ENCODE results near the gene CSMD2. TPM values are rescaled to one million over a fixed set of nuclear protein-coding genes. Genes with fewer than 3 reads are reported as not detected.

The CSMD2 gene
- total and polyA plus RNA-seq, 2 of the 8 experiments (the other 6 are each of a cell fraction or from before 2014, with no cell fraction given), result 7.0 to 14.7 TPM

DNA sequence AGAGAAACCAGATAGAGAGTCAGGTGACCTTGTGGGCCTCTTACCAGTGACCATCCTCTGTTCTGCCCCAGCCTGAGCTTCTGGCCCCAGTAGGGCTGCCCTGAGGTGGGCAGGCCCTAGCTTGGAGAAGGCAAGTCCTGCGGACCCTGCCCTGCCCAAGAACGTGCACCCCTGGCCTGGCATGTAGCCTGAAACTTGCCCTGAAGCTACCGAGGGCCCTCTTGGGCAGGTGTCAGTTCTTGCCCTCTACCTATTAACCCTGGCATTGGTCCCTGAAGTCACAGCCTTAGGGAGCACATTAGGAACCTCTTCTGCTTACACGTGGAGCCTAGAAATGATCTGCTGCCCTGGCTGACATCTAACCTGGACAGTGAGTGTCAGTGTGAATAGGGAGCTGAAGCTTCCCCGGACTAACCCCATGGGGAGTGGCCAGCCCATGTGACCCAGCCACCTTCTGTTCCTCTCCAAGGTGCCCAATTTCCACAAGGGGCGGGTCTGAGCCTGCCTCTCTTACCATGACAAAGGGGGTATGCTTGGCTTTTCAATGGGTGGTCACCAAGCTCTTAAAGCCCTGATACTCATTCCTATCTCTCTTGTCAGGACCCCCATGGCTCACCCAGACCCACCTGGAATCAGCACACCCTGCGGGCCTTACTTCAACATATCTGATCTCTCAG is 529.6 kb downstream of the CSMD2 start:
- FAIRE-seq (peak; percentile 19), DNase-seq (ENCODE audit: low read depth in 1 of 2, low spot score in 2 of 2) (peak in 1 of 2 experiments; percentile 57)
- no peak overlapping the region for H2BK20ac ChIP-seq (ENCODE audit: low read length)
- no peaks in the 10 kb centered on the region for H4K20me1 ChIP-seq (replicated peaks in 1 of 2; ENCODE audit: control insufficient read depth in 1 of 2, insufficient read depth in 2 of 2, low read length in 2 of 2)
- no peak overlapping the region for H3K23ac ChIP-seq (ENCODE audit: insufficient read length)
- no peak overlapping the region for H2AK5ac ChIP-seq (ENCODE audit: low read depth, low read length)
- H3K9ac ChIP-seq (replicated peaks in 1 of 4; ENCODE audit: extremely low read depth in 1 of 4, low read depth in 3 of 4, low read length in 3 of 4), result no peak overlapping the region; a peak in 1 of 7 replicates
- peak overlapping the region; percentile 84; the same call in 1 of the 2 replicates for H2BK15ac ChIP-seq (ENCODE audit: low read length)
- no peak overlapping the region for H3K14ac ChIP-seq (ENCODE audit: insufficient read length)
- H2BK120ac ChIP-seq (replicated peaks; ENCODE audit: low read depth, low read length), result no peak overlapping the region
- H3K18ac ChIP-seq (ENCODE audit: extremely low read depth, low read length), result peak overlapping the region; percentile 34; the same call in 1 of the 2 replicates
- no peak overlapping the region for H2AFZ ChIP-seq (ENCODE audit: low read length)
- H3K36me3 ChIP-seq (ENCODE audit: control insufficient read depth in 2 of 4, insufficient read depth in 4 of 4, low read length in 3 of 4), result no peaks in the 10 kb centered on the region; a peak in 1 of 8 replicates
- H3K79me2 ChIP-seq (ENCODE audit: control insufficient read depth in 1 of 2, insufficient read depth in 2 of 2, low read length in 2 of 2), result no peaks in the 10 kb centered on the region
- no peak overlapping the region for H4K5ac ChIP-seq (ENCODE audit: insufficient read length, low read depth, low read length)
- H4K91ac ChIP-seq (replicated peaks; ENCODE audit: insufficient read length, low read length), result no peak overlapping the region
- H3K79me1 ChIP-seq (ENCODE audit: low read depth, low read length), result no peaks in the 10 kb centered on the region
- no peak overlapping the region; the same call in 1 of the 2 replicates for H2BK12ac ChIP-seq (ENCODE audit: low read depth, low read length)
- H3K9me3 ChIP-seq (ENCODE audit: insufficient read depth in 2 of 2, low read depth in 1 of 2, low read length in 1 of 2), result no peaks in the 10 kb centered on the region
- WGBS, 2 experiments (ENCODE audit: extremely low coverage in 1 of 2, insufficient coverage in 1 of 2, insufficient read length in 1 of 2, insufficient replicate concordance in 2 of 2, low coverage in 1 of 2, low lambda C conversion rate in 2 of 2, missing lambda C conversion rate in 1 of 2), result 59% methylated on average over 7 of the region's 7 CpGs; no CpG with 5 or more reads in 1 of the 2 experiments
- ChIA-PET CTCF (ENCODE audit: partially characterized antibody) (interaction anchor here (0.8 to 7.1 kb wide), 17 partner anchors 11 to 965 kb away, joined by 3 to 60 read pairs (median 4); no protein-coding TSS in a partner anchor), POLR2A (ENCODE audit: partially characterized antibody) (interaction anchor here (1.2 kb wide), 1 partner anchor 22 kb away, joined by 4 read pairs; no protein-coding TSS in a partner anchor)
- peak overlapping the region in 1 of 4 experiments; percentile 16; a peak in 1 of 8 replicates for H3K4me3 ChIP-seq (ENCODE audit: extremely low read depth in 1 of 4, insufficient read depth in 2 of 4, low read depth in 3 of 4, low read length in 4 of 4)
- peaks cover 10 to 20% (median 12%) of the 10 kb centered on the region in 4 experiments for H3K4me1 ChIP-seq (replicated peaks in 1 of 4; ENCODE audit: control insufficient read depth in 3 of 4, insufficient read depth in 4 of 4, low read length in 3 of 4)
- peaks cover 0 to 2% (median 0%) of the 10 kb centered on the region in 4 experiments; a peak in 1 of 7 replicates for H3K27me3 ChIP-seq (replicated peaks in 1 of 4; ENCODE audit: control insufficient read depth in 3 of 4, extremely low read depth in 1 of 4, insufficient read depth in 3 of 4, low read length in 3 of 4)
- no peak overlapping the region for H3K27ac ChIP-seq (ENCODE audit: low read depth, low read length)
- H3K23me2 ChIP-seq (ENCODE audit: low read depth, low read length), result no peaks in the 10 kb centered on the region
- peak overlapping the region; percentile 3 to 30; a peak in 2 of 4 replicates for H3K4me2 ChIP-seq (ENCODE audit: insufficient read depth in 1 of 2, low read depth in 2 of 2, low read length in 2 of 2)
- H4K8ac ChIP-seq (ENCODE audit: extremely low read depth, insufficient read depth, low read length), result no peak overlapping the region
- peak overlapping the region; percentile 56; the same call in 1 of the 2 replicates for H2BK5ac ChIP-seq (ENCODE audit: low read depth, low read length)
- peak overlapping the region; percentile 15 for H3K4ac ChIP-seq (replicated peaks; ENCODE audit: insufficient read length, low read depth, low read length)
- H3K56ac ChIP-seq (replicated peaks; ENCODE audit: insufficient read length, low read depth, low read length), result no peak overlapping the region
- TF ChIP-seq FOSL1 (IDR thresholded peaks at IDR 0.05; ENCODE audit: insufficient read depth, low read depth, low read length) (no peak), BCL11A (IDR thresholded peaks at IDR 0.05; ENCODE audit: low read depth in 2 of 2, low read length in 2 of 2) (no peak), GABPA (IDR thresholded peaks at IDR 0.05; ENCODE audit: borderline replicate concordance, insufficient read depth, low read length) (no peak), POLR2AphosphoS5 (IDR thresholded peaks at IDR 0.05; ENCODE audit: low read depth, low read length) (0 out of 2 replicates have a peak, but pooled peaks have one; percentile 34), SIN3A (conservative IDR thresholded peaks at IDR 0.05 in 1 of 2, IDR thresholded peaks at IDR 0.05 in 1 of 2; ENCODE audit: low read depth in 1 of 2, low read length in 2 of 2) (no peak; a peak in 1 of 4 replicates), NANOG (IDR thresholded peaks at IDR 0.05; ENCODE audit: insufficient read depth, low read depth, low read length, poor library complexity, severe bottlenecking) (peak; percentile 35)
- TF ChIP-seq, protein P1, sequence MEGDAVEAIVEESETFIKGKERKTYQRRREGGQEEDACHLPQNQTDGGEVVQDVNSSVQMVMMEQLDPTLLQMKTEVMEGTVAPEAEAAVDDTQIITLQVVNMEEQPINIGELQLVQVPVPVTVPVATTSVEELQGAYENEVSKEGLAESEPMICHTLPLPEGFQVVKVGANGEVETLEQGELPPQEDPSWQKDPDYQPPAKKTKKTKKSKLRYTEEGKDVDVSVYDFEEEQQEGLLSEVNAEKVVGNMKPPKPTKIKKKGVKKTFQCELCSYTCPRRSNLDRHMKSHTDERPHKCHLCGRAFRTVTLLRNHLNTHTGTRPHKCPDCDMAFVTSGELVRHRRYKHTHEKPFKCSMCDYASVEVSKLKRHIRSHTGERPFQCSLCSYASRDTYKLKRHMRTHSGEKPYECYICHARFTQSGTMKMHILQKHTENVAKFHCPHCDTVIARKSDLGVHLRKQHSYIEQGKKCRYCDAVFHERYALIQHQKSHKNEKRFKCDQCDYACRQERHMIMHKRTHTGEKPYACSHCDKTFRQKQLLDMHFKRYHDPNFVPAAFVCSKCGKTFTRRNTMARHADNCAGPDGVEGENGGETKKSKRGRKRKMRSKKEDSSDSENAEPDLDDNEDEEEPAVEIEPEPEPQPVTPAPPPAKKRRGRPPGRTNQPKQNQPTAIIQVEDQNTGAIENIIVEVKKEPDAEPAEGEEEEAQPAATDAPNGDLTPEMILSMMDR (IDR thresholded peaks at IDR 0.05; ENCODE audit: control extremely low read depth in 1 of 3, insufficient read depth in 1 of 3, low read depth in 1 of 3, low read length in 3 of 3), result no peak
